ENCODE measurements around the gene ABAT.

Gene ABAT

GRCh38 chr16:8727131-8727806 lies 52.9 kb downstream of the ABAT start:
- H3K4me3 ChIP-seq (ENCODE audit: low read depth, low read length) = no peak overlapping the region
- no peaks in the 10 kb centered on the region for H3K9me3 ChIP-seq (ENCODE audit: control insufficient read depth, insufficient read depth, low read length)
- peaks cover under 1% of the 10 kb centered on the region for H3K4me1 ChIP-seq (ENCODE audit: control insufficient read depth, insufficient read depth, low read length)
- no peak overlapping the region for H3K9ac ChIP-seq (ENCODE audit: low read depth, low read length)
- H3K36me3 ChIP-seq (ENCODE audit: control insufficient read depth, insufficient read depth, low read length) = no peaks in the 10 kb centered on the region
- H3K27me3 ChIP-seq (ENCODE audit: control insufficient read depth, insufficient read depth, low read length) = no peaks in the 10 kb centered on the region

GRCh38 chr16:8727857-8728618 lies 53.6 kb downstream of the ABAT start:
- Histone ChIP-seq H3K36me3 (ENCODE audit: control insufficient read depth, insufficient read depth, low read length) (no peaks in the 10 kb centered on the region), H3K9ac (ENCODE audit: low read depth, low read length) (no peak overlapping the region), H3K4me3 (ENCODE audit: low read depth, low read length) (no peak overlapping the region), H3K9me3 (ENCODE audit: control insufficient read depth, insufficient read depth, low read length) (no peaks in the 10 kb centered on the region), H3K4me1 (ENCODE audit: control insufficient read depth, insufficient read depth, low read length) (no peaks in the 10 kb centered on the region), H3K27me3 (ENCODE audit: control insufficient read depth, insufficient read depth, low read length) (no peaks in the 10 kb centered on the region)

GRCh38 chr16:8729779-8730334 lies 55.4 kb downstream of the ABAT start:
- no peaks in the 10 kb centered on the region for H3K4me1 ChIP-seq (ENCODE audit: control insufficient read depth, insufficient read depth, low read length)

GRCh38 chr16:8730335-8730915 lies 56.0 kb downstream of the ABAT start:
- H3K36me3 ChIP-seq (ENCODE audit: control insufficient read depth, insufficient read depth, low read length) = no peaks in the 10 kb centered on the region
- H3K9ac ChIP-seq (ENCODE audit: low read depth, low read length) = no peak overlapping the region
- peaks cover 4% of the 10 kb centered on the region for H3K9me3 ChIP-seq (ENCODE audit: control insufficient read depth, insufficient read depth, low read length)
- H3K27me3 ChIP-seq (ENCODE audit: control insufficient read depth, insufficient read depth, low read length) = no peaks in the 10 kb centered on the region
- no peaks in the 10 kb centered on the region for H3K4me1 ChIP-seq (ENCODE audit: control insufficient read depth, insufficient read depth, low read length)
- no peak overlapping the region for H3K4me3 ChIP-seq (ENCODE audit: low read depth, low read length)

More at GRCh38 chr16:8729779-8730334, 55.4 kb downstream of the ABAT start:
- H3K27me3 ChIP-seq (ENCODE audit: control insufficient read depth, insufficient read depth, low read length) = no peaks in the 10 kb centered on the region
- H3K9me3 ChIP-seq (ENCODE audit: control insufficient read depth, insufficient read depth, low read length) = peaks cover 4% of the 10 kb centered on the region
- no peak overlapping the region for H3K4me3 ChIP-seq (ENCODE audit: low read depth, low read length)
- H3K36me3 ChIP-seq (ENCODE audit: control insufficient read depth, insufficient read depth, low read length) = no peaks in the 10 kb centered on the region
- H3K9ac ChIP-seq (ENCODE audit: low read depth, low read length) = no peak overlapping the region

GRCh38 chr16:8733849-8734540 lies 59.6 kb downstream of the ABAT start:
- Histone ChIP-seq H3K9ac (ENCODE audit: low read depth, low read length) (no peak overlapping the region), H3K4me1 (ENCODE audit: control insufficient read depth, insufficient read depth, low read length) (no peaks in the 10 kb centered on the region), H3K27me3 (ENCODE audit: control insufficient read depth, insufficient read depth, low read length) (no peaks in the 10 kb centered on the region), H3K4me3 (ENCODE audit: low read depth, low read length) (no peak overlapping the region), H3K9me3 (ENCODE audit: control insufficient read depth, insufficient read depth, low read length) (peaks cover 4% of the 10 kb centered on the region), H3K36me3 (ENCODE audit: control insufficient read depth, insufficient read depth, low read length) (no peaks in the 10 kb centered on the region)

- H3K4me3 ChIP-seq (ENCODE audit: low read depth, low read length) = no peak overlapping the region
- H3K4me1 ChIP-seq (ENCODE audit: control insufficient read depth, insufficient read depth, low read length) = no peaks in the 10 kb centered on the region
- no peaks in the 10 kb centered on the region for H3K27me3 ChIP-seq (ENCODE audit: control insufficient read depth, insufficient read depth, low read length)
- H3K9ac ChIP-seq (ENCODE audit: low read depth, low read length) = no peak overlapping the region
- peaks cover 4% of the 10 kb centered on the region for H3K9me3 ChIP-seq (ENCODE audit: control insufficient read depth, insufficient read depth, low read length)
- no peaks in the 10 kb centered on the region for H3K36me3 ChIP-seq (ENCODE audit: control insufficient read depth, insufficient read depth, low read length)
Measured at GRCh38 chr16:8735574-8735973, 61.2 kb downstream of the ABAT start.

GRCh38 chr16:8736123-8736668 lies 61.8 kb downstream of the ABAT start:
- Histone ChIP-seq H3K9ac (ENCODE audit: low read depth, low read length) (no peak overlapping the region), H3K4me3 (ENCODE audit: low read depth, low read length) (no peak overlapping the region), H3K9me3 (ENCODE audit: control insufficient read depth, insufficient read depth, low read length) (peaks cover 4% of the 10 kb centered on the region), H3K4me1 (ENCODE audit: control insufficient read depth, insufficient read depth, low read length) (no peaks in the 10 kb centered on the region), H3K27me3 (ENCODE audit: control insufficient read depth, insufficient read depth, low read length) (no peaks in the 10 kb centered on the region), H3K36me3 (ENCODE audit: control insufficient read depth, insufficient read depth, low read length) (no peaks in the 10 kb centered on the region)

- Histone ChIP-seq H3K4me1 (ENCODE audit: control insufficient read depth, insufficient read depth, low read length) (no peaks in the 10 kb centered on the region), H3K27me3 (ENCODE audit: control insufficient read depth, insufficient read depth, low read length) (no peaks in the 10 kb centered on the region), H3K9me3 (ENCODE audit: control insufficient read depth, insufficient read depth, low read length) (no peaks in the 10 kb centered on the region), H3K36me3 (ENCODE audit: control insufficient read depth, insufficient read depth, low read length) (no peaks in the 10 kb centered on the region), H3K4me3 (ENCODE audit: low read depth, low read length) (no peak overlapping the region), H3K9ac (ENCODE audit: low read depth, low read length) (no peak overlapping the region)
Measured at GRCh38 chr16:8739151-8739550, 64.7 kb downstream of the ABAT start.

GRCh38 chr16:8739989-8740704 lies 65.7 kb downstream of the ABAT start:
- Histone ChIP-seq H3K36me3 (ENCODE audit: control insufficient read depth, insufficient read depth, low read length) (no peaks in the 10 kb centered on the region), H3K27me3 (ENCODE audit: control insufficient read depth, insufficient read depth, low read length) (no peaks in the 10 kb centered on the region), H3K4me1 (ENCODE audit: control insufficient read depth, insufficient read depth, low read length) (no peaks in the 10 kb centered on the region), H3K4me3 (ENCODE audit: low read depth, low read length) (no peak overlapping the region), H3K9me3 (ENCODE audit: control insufficient read depth, insufficient read depth, low read length) (no peaks in the 10 kb centered on the region), H3K9ac (ENCODE audit: low read depth, low read length) (no peak overlapping the region)

- no peaks in the 10 kb centered on the region for H3K4me1 ChIP-seq (ENCODE audit: control insufficient read depth, insufficient read depth, low read length)
- no peaks in the 10 kb centered on the region for H3K36me3 ChIP-seq (ENCODE audit: control insufficient read depth, insufficient read depth, low read length)
- no peaks in the 10 kb centered on the region for H3K27me3 ChIP-seq (ENCODE audit: control insufficient read depth, insufficient read depth, low read length)
- no peaks in the 10 kb centered on the region for H3K9me3 ChIP-seq (ENCODE audit: control insufficient read depth, insufficient read depth, low read length)
- H3K9ac ChIP-seq (ENCODE audit: low read depth, low read length) = no peak overlapping the region
- no peak overlapping the region for H3K4me3 ChIP-seq (ENCODE audit: low read depth, low read length)
Measured at GRCh38 chr16:8740775-8741355, 66.4 kb downstream of the ABAT start.
